ENCODE measurements around the gene ELOVL5.

- no peak for TF ChIP-seq POLR2A (IDR thresholded peaks at IDR 0.05; ENCODE audit: low read depth)
- TF ChIP-seq CTCF (IDR thresholded peaks at IDR 0.05): no peak
- TF ChIP-seq EP300 (IDR thresholded peaks at IDR 0.05): no peak
Observed at GRCh38 chr6:53273370-53273769, 75.4 kb downstream of the ELOVL5 start.

Measured in esophagus muscularis mucosa (tissue), 4 donors.